ENCODE results near the gene BBS9. TPM values are rescaled to one million over a fixed set of nuclear protein-coding genes. Genes with fewer than 3 reads are reported as not detected.

BBS9 gene
- total RNA-seq, 1 experiment from 2014 or later: 4.7 TPM

DNA sequence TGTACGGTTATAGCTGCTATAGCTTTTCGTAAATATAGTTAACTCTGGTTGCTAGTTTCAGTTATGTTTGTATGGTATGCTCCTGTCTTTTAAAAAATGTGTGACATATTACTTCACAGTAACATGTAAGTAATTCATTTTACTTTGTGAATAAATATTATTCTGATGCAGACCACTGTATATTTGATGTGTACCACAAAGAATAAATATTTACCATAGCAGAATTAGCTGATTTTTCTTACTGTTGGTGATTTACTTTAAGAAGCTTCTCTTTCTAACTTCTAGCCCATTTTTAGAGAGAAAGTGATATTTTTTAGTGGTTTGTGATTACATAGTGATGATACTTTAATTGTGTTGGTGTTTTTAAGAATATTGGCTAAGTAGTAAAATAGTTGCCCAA lies 292.8 kb downstream of the BBS9 start:
- H3K4me1 Mint-ChIP-seq (ENCODE audit: low read depth, unreplicated experiment): no peaks in the 10 kb centered on the region
- no peaks in the 10 kb centered on the region for H3K9me3 Mint-ChIP-seq (ENCODE audit: unreplicated experiment)
- no peak for DNase-seq
- intact Hi-C loops (cut with micrococcal nuclease; ENCODE audit: unreplicated experiment): loop anchor here (5.0 kb wide), 1 partner anchor 235 kb away; no protein-coding TSS in a partner anchor
- Histone ChIP-seq H3K9me3 (no peaks in the 10 kb centered on the region), H3K4me1 (no peaks in the 10 kb centered on the region), H3K27me3 (replicated peaks; ENCODE audit: control insufficient read depth, insufficient read depth, low read length) (no peaks in the 10 kb centered on the region), H3K36me3 (ENCODE audit: control insufficient read depth, insufficient read depth, low read length) (no peaks in the 10 kb centered on the region), H3K4me3 (ENCODE audit: low read depth, low read length) (no peak overlapping the region)
- H3K36me3 Mint-ChIP-seq (ENCODE audit: insufficient read depth, unreplicated experiment): no peaks in the 10 kb centered on the region
- no peak overlapping the region for H3K4me3 Mint-ChIP-seq (ENCODE audit: unreplicated experiment)
- H3K27ac Mint-ChIP-seq (ENCODE audit: unreplicated experiment): no peak overlapping the region
- no TSS peak for BruUV-seq (replicated peaks)
- peaks cover 7% of the 10 kb centered on the region for H3K27me3 Mint-ChIP-seq (ENCODE audit: insufficient read depth, unreplicated experiment)
- ChIA-PET CTCF (no interaction called here), POLR2A (no interaction called here)
- TF ChIP-seq, protein P1, sequence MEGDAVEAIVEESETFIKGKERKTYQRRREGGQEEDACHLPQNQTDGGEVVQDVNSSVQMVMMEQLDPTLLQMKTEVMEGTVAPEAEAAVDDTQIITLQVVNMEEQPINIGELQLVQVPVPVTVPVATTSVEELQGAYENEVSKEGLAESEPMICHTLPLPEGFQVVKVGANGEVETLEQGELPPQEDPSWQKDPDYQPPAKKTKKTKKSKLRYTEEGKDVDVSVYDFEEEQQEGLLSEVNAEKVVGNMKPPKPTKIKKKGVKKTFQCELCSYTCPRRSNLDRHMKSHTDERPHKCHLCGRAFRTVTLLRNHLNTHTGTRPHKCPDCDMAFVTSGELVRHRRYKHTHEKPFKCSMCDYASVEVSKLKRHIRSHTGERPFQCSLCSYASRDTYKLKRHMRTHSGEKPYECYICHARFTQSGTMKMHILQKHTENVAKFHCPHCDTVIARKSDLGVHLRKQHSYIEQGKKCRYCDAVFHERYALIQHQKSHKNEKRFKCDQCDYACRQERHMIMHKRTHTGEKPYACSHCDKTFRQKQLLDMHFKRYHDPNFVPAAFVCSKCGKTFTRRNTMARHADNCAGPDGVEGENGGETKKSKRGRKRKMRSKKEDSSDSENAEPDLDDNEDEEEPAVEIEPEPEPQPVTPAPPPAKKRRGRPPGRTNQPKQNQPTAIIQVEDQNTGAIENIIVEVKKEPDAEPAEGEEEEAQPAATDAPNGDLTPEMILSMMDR (IDR thresholded peaks at IDR 0.05; ENCODE audit: insufficient read depth in 1 of 2, low read depth in 1 of 2, low read length in 1 of 2, severe bottlenecking in 1 of 2, unreplicated experiment in 1 of 2): no peak

DNA sequence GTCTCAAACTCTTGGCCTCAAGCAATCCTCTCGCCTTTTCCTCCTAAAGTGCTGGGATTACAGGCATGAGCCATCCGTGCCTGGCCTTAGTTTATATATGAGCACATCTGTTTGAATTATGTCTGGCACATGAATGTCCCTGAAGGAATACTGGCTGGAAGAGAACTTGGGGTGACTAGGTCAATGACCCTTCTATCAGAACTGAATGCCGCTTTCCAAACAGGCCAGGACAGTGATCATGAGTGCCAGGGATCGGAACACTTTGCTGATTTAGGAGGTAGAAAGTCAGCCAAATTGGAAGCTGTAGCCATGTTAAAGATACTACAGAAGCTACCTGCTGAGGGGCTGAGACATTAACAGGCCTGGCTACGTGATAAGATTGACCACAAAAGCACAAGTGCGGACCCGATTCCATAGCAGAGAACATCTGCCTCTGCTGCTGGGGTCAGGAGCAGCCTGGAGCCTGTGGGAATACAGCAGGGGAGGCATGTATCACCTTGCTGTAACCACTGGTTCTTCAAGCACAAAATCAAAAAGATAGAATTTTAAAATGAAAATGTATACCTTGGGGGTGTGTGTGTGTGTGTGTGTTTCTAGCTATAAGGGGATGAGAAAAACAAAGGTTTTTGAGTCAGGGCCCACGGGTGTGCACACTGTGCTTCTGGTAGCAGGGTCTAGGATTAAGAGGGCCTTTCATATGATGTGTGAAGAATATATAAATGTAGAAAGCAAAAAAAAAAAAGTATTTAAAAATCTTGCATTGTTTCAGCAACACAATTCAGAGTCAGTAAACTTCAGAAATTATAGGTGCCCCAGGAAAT lies 293.7 kb downstream of the BBS9 start:
- H3K27me3 Mint-ChIP-seq (ENCODE audit: insufficient read depth, unreplicated experiment): peaks cover 6% of the 10 kb centered on the region
- no peaks in the 10 kb centered on the region for H3K4me1 Mint-ChIP-seq (ENCODE audit: low read depth, unreplicated experiment)
- no peaks in the 10 kb centered on the region for H3K36me3 Mint-ChIP-seq (ENCODE audit: insufficient read depth, unreplicated experiment)
- intact Hi-C loops (cut with micrococcal nuclease; ENCODE audit: unreplicated experiment): loop anchor here (1.0 to 5.0 kb wide), 2 partner anchors 236 to 509 kb away; no protein-coding TSS in a partner anchor
- ChIA-PET POLR2A (no interaction called here), CTCF (interaction anchor here (0.8 kb wide), 1 partner anchor 666 kb away, joined by 5 read pairs; no protein-coding TSS in a partner anchor)
- Histone ChIP-seq H3K4me3 (ENCODE audit: low read depth, low read length) (no peak overlapping the region), H3K36me3 (ENCODE audit: control insufficient read depth, insufficient read depth, low read length) (no peaks in the 10 kb centered on the region), H3K9me3 (no peaks in the 10 kb centered on the region), H3K4me1 (no peaks in the 10 kb centered on the region), H3K27me3 (replicated peaks; ENCODE audit: control insufficient read depth, insufficient read depth, low read length) (no peaks in the 10 kb centered on the region)
- TF ChIP-seq, protein P1 (IDR thresholded peaks at IDR 0.05; ENCODE audit: insufficient read depth in 1 of 2, low read depth in 1 of 2, low read length in 1 of 2, severe bottlenecking in 1 of 2, unreplicated experiment in 1 of 2): no peak
- H3K27ac Mint-ChIP-seq (ENCODE audit: unreplicated experiment): no peak overlapping the region
- H3K4me3 Mint-ChIP-seq (ENCODE audit: unreplicated experiment): no peak overlapping the region
- no peaks in the 10 kb centered on the region for H3K9me3 Mint-ChIP-seq (ENCODE audit: unreplicated experiment)
- DNase-seq: no peak
- BruUV-seq (replicated peaks): no TSS peak

DNA sequence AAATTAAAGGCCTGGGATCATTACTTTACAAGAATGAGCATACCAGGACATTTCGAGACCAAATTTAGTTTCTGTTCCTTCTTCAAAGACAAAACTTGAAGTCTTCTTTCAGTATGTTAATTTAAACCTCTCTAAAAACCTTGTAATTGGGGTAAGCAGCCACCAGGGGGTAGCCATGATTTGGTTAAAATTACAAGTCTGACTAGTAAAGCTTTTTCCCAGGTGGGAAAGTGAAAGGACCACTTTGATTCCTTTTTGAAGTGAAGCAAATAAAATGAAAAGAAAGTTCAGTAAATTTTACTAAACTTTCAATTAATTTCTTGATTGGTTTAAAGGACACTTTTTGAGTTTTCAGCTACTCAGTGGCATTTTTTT lies 294.3 kb downstream of the BBS9 start:
- DNase-seq: peak in 1 of 2 experiments; percentile 15
- H3K27me3 ChIP-seq (replicated peaks; ENCODE audit: control insufficient read depth, insufficient read depth, low read length): no peaks in the 10 kb centered on the region
- POLR2A ChIA-PET: no interaction called here
- intact Hi-C loops (cut with micrococcal nuclease; ENCODE audit: unreplicated experiment): loop anchor here (1.0 to 5.0 kb wide), 2 partner anchors 236 to 509 kb away; no protein-coding TSS in a partner anchor
- H3K4me1 ChIP-seq: no peaks in the 10 kb centered on the region
- CTCF ChIA-PET: interaction anchor here (0.8 kb wide), 1 partner anchor 665 kb away, joined by 5 read pairs; no protein-coding TSS in a partner anchor
- no peaks in the 10 kb centered on the region for H3K4me1 Mint-ChIP-seq (ENCODE audit: low read depth, unreplicated experiment)
- no peak overlapping the region for H3K27ac Mint-ChIP-seq (ENCODE audit: unreplicated experiment)
- H3K4me3 Mint-ChIP-seq (ENCODE audit: unreplicated experiment): no peak overlapping the region
- H3K36me3 Mint-ChIP-seq (ENCODE audit: insufficient read depth, unreplicated experiment): no peaks in the 10 kb centered on the region
- H3K4me3 ChIP-seq (ENCODE audit: low read depth, low read length): no peak overlapping the region
- peaks cover 2% of the 10 kb centered on the region for H3K27me3 Mint-ChIP-seq (ENCODE audit: insufficient read depth, unreplicated experiment)
- H3K36me3 ChIP-seq (ENCODE audit: control insufficient read depth, insufficient read depth, low read length): no peaks in the 10 kb centered on the region
- H3K9me3 Mint-ChIP-seq (ENCODE audit: unreplicated experiment): no peaks in the 10 kb centered on the region
- H3K9me3 ChIP-seq: no peaks in the 10 kb centered on the region
- TF ChIP-seq, protein P1 (IDR thresholded peaks at IDR 0.05; ENCODE audit: insufficient read depth in 1 of 2, low read depth in 1 of 2, low read length in 1 of 2, severe bottlenecking in 1 of 2, unreplicated experiment in 1 of 2): peak; percentile 22 to 40
- no TSS peak for BruUV-seq (replicated peaks)
